ENCODE results near the gene SF1.

SF1 gene

GRCh38 chr11:64793271-64794160 is 15.2 kb upstream of the SF1 start:
- H3K4me3 ChIP-seq (ENCODE audit: low read depth, low read length), result no peak overlapping the region
- DNase-seq (ENCODE audit: low read depth), result no peak

GRCh38 chr11:64792482-64792881 is 14.1 kb upstream of the SF1 start:
- H3K4me3 ChIP-seq (ENCODE audit: low read depth, low read length), result no peak overlapping the region
- DNase-seq (ENCODE audit: low read depth), result no peak
- TF ChIP-seq CTCF (IDR thresholded peaks at IDR 0.05; ENCODE audit: insufficient read depth, low read depth, low read length, missing control alignments), result no peak

More at GRCh38 chr11:64793271-64794160, 15.2 kb upstream of the SF1 start:
- no peak for TF ChIP-seq CTCF (IDR thresholded peaks at IDR 0.05; ENCODE audit: insufficient read depth, low read depth, low read length, missing control alignments)

GRCh38 chr11:64791781-64792291 is 13.5 kb upstream of the SF1 start:
- no peak overlapping the region for H3K4me3 ChIP-seq (ENCODE audit: low read depth, low read length)
- no peak for DNase-seq (ENCODE audit: low read depth)
- no peak for TF ChIP-seq CTCF (IDR thresholded peaks at IDR 0.05; ENCODE audit: insufficient read depth, low read depth, low read length, missing control alignments)

GRCh38 chr11:64790205-64791095 is 12.1 kb upstream of the SF1 start:
- no peak for TF ChIP-seq CTCF (IDR thresholded peaks at IDR 0.05; ENCODE audit: insufficient read depth, low read depth, low read length, missing control alignments)
- no peak overlapping the region for H3K4me3 ChIP-seq (ENCODE audit: low read depth, low read length)
- no peak for DNase-seq (ENCODE audit: low read depth)

GRCh38 chr11:64789331-64790204 is 11.2 kb upstream of the SF1 start:
- DNase-seq (ENCODE audit: low read depth), result no peak
- H3K4me3 ChIP-seq (ENCODE audit: low read depth, low read length), result no peak overlapping the region
- TF ChIP-seq CTCF (IDR thresholded peaks at IDR 0.05; ENCODE audit: insufficient read depth, low read depth, low read length, missing control alignments), result no peak
